ENCODE data around the gene C5orf58.

Gene C5orf58

DNA sequence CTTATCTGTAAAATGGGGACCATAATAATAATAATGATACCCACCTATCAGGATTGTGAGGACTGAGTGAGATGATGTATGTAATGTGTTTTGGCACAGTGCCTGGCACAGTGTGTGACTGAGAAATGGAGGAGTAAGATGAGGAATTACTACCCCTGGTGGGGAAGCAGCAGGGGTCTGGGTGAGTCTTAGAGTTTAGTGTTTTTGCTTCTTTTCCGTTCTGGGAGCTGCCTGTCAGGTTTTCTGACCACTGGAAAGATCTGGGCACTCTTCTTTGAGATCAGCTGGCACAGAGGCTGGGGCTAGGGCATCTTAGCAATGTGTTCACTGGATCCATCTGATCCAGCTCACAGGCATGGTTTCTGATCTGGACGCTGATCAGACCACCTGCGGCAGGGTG is 56.3 kb downstream of the C5orf58 start:
- TF ChIP-seq TCF4 (CRISPR knock-in tag; IDR thresholded peaks at IDR 0.05; ENCODE audit: borderline replicate concordance) (no peak), ESRRG (CRISPR knock-in tag; IDR thresholded peaks at IDR 0.05) (no peak), SNAI2 (CRISPR knock-in tag; IDR thresholded peaks at IDR 0.05) (no peak), ZNF70 (CRISPR knock-in tag; IDR thresholded peaks at IDR 0.05) (no peak), ISL1 (CRISPR knock-in tag; IDR thresholded peaks at IDR 0.05) (no peak), ZNF8 (CRISPR knock-in tag; IDR thresholded peaks at IDR 0.05) (no peak), PPARA (CRISPR knock-in tag; IDR thresholded peaks at IDR 0.05; ENCODE audit: borderline replicate concordance) (no peak), ZC3H10 (CRISPR knock-in tag; IDR thresholded peaks at IDR 0.05) (no peak), TSHZ2 (CRISPR knock-in tag; IDR thresholded peaks at IDR 0.05) (no peak), ZFP30 (CRISPR knock-in tag; IDR thresholded peaks at IDR 0.05) (no peak), RARB (CRISPR knock-in tag; IDR thresholded peaks at IDR 0.05) (no peak), OSR1 (CRISPR knock-in tag; IDR thresholded peaks at IDR 0.05) (no peak), GLIS3 (CRISPR knock-in tag; IDR thresholded peaks at IDR 0.05) (no peak), BACH2 (CRISPR knock-in tag; IDR thresholded peaks at IDR 0.05; ENCODE audit: borderline replicate concordance) (no peak), ARNTL (CRISPR knock-in tag; IDR thresholded peaks at IDR 0.05; ENCODE audit: borderline replicate concordance, low read depth) (no peak), CSRNP3 (CRISPR knock-in tag; IDR thresholded peaks at IDR 0.05) (no peak)
- TF ChIP-seq, protein P1, sequence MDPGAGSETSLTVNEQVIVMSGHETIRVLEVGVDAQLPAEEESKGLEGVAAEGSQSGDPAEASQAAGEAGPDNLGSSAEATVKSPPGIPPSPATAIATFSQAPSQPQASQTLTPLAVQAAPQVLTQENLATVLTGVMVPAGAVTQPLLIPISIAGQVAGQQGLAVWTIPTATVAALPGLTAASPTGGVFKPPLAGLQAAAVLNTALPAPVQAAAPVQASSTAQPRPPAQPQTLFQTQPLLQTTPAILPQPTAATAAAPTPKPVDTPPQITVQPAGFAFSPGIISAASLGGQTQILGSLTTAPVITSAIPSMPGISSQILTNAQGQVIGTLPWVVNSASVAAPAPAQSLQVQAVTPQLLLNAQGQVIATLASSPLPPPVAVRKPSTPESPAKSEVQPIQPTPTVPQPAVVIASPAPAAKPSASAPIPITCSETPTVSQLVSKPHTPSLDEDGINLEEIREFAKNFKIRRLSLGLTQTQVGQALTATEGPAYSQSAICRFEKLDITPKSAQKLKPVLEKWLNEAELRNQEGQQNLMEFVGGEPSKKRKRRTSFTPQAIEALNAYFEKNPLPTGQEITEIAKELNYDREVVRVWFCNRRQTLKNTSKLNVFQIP (CRISPR knock-in tag; IDR thresholded peaks at IDR 0.05; ENCODE audit: borderline replicate concordance, low read depth), result no peak
- TF ChIP-seq, protein P2, sequence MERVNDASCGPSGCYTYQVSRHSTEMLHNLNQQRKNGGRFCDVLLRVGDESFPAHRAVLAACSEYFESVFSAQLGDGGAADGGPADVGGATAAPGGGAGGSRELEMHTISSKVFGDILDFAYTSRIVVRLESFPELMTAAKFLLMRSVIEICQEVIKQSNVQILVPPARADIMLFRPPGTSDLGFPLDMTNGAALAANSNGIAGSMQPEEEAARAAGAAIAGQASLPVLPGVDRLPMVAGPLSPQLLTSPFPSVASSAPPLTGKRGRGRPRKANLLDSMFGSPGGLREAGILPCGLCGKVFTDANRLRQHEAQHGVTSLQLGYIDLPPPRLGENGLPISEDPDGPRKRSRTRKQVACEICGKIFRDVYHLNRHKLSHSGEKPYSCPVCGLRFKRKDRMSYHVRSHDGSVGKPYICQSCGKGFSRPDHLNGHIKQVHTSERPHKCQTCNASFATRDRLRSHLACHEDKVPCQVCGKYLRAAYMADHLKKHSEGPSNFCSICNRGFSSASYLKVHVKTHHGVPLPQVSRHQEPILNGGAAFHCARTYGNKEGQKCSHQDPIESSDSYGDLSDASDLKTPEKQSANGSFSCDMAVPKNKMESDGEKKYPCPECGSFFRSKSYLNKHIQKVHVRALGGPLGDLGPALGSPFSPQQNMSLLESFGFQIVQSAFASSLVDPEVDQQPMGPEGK (CRISPR knock-in tag; IDR thresholded peaks at IDR 0.05; ENCODE audit: borderline replicate concordance), result no peak
- ATAC-seq, result no peak

- TF ChIP-seq BACH2 (CRISPR knock-in tag; IDR thresholded peaks at IDR 0.05; ENCODE audit: borderline replicate concordance), result no peak
- ATAC-seq, result no peak
Observed at GRCh38 chr5:170289764-170290163, 57.0 kb downstream of the C5orf58 start.

GRCh38 chr5:170290498-170290897 is 57.7 kb downstream of the C5orf58 start:
- ATAC-seq, result no peak
- TF ChIP-seq TSHZ2 (CRISPR knock-in tag; IDR thresholded peaks at IDR 0.05) (no peak), ESRRG (CRISPR knock-in tag; IDR thresholded peaks at IDR 0.05) (no peak), BACH2 (CRISPR knock-in tag; IDR thresholded peaks at IDR 0.05; ENCODE audit: borderline replicate concordance) (no peak), CSDC2 (CRISPR knock-in tag; IDR thresholded peaks at IDR 0.05) (no peak), ZFP3 (CRISPR knock-in tag; IDR thresholded peaks at IDR 0.05) (no peak), GLIS3 (CRISPR knock-in tag; IDR thresholded peaks at IDR 0.05) (no peak), TOX (CRISPR knock-in tag; IDR thresholded peaks at IDR 0.05; ENCODE audit: borderline replicate concordance) (no peak), ISL1 (CRISPR knock-in tag; IDR thresholded peaks at IDR 0.05) (no peak), CSRNP3 (CRISPR knock-in tag; IDR thresholded peaks at IDR 0.05) (no peak), ZFP30 (CRISPR knock-in tag; IDR thresholded peaks at IDR 0.05) (no peak), ZNF565 (CRISPR knock-in tag; conservative IDR thresholded peaks at IDR 0.05; ENCODE audit: low read depth) (no peak), ZNF70 (CRISPR knock-in tag; IDR thresholded peaks at IDR 0.05) (no peak), RARB (CRISPR knock-in tag; IDR thresholded peaks at IDR 0.05) (no peak), ARNTL (CRISPR knock-in tag; IDR thresholded peaks at IDR 0.05; ENCODE audit: borderline replicate concordance, low read depth) (no peak), SNAI2 (CRISPR knock-in tag; IDR thresholded peaks at IDR 0.05) (no peak), TCF4 (CRISPR knock-in tag; IDR thresholded peaks at IDR 0.05; ENCODE audit: borderline replicate concordance) (no peak)
- TF ChIP-seq, protein P1 (CRISPR knock-in tag; IDR thresholded peaks at IDR 0.05; ENCODE audit: borderline replicate concordance, low read depth), result no peak
